GM18909 (cell line): ENCODE results near the gene MMEL1.
A peak's percentile ranks its signal among the peaks of the same experiment; 100 is the strongest.
"Not testable (repeated sequence)": the region's sequence is repeated elsewhere in the genome, so short reads cannot be mapped to it uniquely, and the experiment has no call there.

Source experiments
- ATAC-seq: cut with Tn5 transposase; IDR thresholded peaks from one replicate; pipeline ENCODE4 v1.9.1; 2021; ENCODE audit warnings: mild to moderate bottlenecking; ENCODE audit not compliant: unreplicated experiment, poor library complexity

MMEL1 gene

DNA sequence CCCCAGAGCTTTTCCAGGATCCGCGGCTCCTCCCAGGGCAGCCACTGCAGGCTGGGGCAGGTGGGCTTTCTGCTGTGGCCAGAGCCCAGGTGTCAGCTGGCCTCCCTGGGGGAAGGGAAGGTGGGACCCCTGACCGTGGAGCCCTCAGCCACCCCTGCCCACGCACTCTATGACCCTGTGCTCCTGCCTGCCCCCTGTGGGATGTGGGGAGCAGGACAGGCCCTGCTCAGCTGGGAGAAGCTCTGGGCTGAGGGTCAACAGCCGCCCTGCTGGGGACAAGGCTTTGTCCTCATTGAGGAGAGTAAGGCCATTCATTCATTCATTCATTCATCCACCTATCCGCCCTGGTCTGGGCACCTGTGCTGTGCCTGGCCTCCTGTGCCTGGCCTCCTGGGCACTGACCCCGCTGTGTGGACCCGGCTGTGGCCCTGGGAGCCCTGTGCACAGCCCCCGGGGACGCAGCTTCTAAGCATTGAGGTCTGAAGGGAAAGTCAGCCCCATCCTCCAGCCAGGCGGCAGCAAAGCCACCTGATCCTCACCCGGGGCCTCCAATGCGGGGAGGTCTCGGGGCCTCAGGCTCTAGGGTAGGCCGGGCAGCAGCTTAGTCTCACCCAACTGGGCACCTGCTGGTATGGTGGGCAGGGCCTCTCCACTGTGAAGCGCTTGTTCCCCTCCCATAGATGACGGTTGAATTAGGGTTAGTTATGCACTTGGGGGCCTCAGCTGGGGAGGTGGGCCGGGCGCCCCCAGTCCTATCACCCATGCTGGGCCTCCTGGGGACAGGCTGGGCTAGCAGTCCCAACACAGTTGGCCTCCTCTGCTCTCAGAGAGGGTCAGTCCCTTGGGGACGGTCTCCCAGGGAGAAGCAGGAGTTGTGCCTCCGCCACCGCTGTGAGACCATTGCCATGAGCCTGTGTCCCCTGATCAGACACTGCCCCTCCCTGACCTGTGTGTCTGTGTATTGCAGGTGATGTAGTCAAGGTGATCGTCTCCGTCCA lies 70.6 kb downstream of the MMEL1 start:
- ATAC-seq = no peak

DNA sequence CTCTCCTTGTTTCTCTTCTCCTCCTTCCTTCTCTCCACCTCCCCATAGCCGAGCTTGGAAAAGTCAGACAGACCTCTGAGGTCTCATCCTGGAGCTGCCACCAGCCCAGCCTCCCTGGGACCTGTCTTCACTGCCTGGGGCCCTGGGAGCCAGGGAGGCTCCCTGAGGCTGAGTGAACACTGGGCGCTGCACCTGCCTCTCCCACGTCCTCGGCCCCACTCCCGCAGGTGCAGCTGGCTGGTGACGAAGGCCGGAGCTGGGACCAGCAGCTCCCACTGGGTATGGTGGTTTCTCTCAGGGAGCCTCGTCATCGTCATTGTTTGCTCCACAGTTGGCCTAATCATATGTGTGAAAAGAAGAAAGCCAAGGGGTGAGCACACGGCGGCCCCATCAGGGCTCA lies 71.4 kb downstream of the MMEL1 start:
- ATAC-seq = no peak

DNA sequence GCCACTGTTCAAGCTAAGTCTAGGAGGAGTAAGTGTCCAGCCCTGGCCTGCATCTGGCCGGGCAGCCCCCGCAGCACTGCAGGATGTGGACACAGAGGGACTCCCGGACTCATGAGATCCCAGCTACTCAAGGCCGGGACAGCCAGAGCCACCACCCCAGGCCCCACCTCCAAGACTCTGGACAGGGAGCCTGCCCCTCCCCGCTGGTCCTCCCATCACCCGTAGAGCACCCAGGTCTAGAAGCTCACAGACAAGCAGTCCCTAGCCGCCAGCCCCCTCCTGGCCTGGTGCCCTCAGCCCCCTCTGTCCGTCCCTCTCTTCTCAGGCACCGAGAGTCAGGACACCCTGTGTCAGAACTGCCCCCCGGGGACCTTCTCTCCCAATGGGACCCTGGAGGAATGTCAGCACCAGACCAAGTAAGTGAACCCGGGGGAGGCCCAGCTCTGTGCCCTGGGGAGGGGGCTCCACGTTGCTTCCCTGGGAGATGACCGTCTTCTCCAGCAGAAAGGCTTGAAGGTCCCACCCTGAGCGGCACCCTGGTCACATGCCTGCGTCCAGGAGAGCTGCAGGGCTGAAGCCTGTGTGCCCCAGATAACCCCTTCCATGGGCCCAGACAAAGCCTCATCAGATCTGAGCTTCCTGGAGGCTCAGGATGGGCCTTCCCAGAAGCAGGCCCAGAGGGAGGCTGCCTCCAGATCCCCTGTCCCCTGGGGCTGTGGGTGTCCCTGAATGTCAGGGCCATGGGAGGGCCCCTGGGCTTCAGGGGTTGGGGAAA lies 72.3 kb downstream of the MMEL1 start:
- ATAC-seq = no peak

DNA sequence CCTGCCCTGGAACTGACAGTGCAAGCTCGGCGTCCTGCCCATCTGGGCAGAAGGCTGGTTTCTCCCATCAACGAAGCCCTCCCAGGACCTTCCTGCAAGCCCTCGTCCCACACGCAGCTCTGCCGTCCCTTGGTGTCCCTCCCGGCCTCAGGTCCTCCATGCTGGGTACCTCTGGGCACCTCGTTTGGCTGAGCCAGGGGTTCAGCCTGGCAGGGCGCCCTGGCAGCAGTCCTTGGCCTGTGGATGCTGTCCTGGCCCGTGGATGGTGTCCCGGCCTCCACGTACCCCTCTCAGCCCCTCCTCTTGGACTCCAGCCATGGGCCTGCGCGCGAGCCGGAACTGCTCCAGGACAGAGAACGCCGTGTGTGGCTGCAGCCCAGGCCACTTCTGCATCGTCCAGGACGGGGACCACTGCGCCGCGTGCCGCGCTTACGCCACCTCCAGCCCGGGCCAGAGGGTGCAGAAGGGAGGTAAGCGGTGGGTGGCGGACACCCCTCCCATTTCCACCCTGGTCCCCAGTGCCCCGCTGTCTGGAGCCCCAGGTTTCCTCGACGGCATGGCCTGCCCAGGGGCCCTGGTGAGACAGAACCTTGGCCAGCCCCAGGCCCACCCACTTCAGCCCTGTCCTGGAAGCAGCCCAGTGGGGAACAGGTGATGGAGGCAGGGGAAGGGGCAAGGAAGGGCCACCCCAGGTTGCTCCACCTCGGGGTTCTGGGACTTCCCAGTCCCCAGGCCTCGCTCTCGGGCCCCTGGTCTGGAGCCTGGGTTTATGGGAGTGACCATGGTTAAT lies 73.1 kb downstream of the MMEL1 start:
- no peak for ATAC-seq

DNA sequence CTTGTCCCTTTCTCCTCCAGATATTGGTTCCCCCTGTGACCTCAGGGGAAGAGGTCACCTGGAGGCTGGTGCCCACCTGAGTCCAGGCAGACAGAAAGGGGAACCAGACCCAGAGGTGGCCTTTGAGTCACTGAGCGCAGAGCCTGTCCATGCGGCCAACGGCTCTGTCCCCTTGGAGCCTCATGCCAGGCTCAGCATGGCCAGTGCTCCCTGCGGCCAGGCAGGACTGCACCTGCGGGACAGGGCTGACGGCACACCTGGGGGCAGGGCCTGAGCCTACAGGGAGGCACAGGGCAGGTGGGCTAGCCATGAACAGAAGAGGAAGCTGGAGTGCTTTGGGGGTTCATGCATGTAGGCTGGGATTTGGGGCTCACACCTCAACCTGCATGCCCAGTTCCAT lies 74.0 kb downstream of the MMEL1 start:
- ATAC-seq = no peak

DNA sequence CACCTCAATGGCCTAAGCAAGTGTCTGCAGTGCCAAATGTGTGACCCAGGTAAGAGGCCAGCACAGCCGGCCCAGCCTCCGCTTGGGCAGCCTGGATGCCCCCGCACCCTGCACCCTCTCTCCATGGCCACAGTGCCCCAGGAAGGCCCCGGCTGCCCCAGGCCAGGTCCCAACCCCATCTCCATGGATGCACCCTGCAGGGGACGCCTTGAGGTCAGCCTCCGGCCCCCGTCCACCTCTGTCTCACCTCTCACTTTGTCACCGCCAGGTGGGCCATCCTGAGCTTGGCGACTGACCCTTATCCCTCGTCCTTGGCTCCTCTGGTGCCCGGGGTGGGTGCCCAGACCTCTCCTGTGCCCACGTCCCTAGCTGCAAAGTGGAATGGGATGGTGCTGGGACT lies 74.4 kb downstream of the MMEL1 start:
- ATAC-seq = no peak

DNA sequence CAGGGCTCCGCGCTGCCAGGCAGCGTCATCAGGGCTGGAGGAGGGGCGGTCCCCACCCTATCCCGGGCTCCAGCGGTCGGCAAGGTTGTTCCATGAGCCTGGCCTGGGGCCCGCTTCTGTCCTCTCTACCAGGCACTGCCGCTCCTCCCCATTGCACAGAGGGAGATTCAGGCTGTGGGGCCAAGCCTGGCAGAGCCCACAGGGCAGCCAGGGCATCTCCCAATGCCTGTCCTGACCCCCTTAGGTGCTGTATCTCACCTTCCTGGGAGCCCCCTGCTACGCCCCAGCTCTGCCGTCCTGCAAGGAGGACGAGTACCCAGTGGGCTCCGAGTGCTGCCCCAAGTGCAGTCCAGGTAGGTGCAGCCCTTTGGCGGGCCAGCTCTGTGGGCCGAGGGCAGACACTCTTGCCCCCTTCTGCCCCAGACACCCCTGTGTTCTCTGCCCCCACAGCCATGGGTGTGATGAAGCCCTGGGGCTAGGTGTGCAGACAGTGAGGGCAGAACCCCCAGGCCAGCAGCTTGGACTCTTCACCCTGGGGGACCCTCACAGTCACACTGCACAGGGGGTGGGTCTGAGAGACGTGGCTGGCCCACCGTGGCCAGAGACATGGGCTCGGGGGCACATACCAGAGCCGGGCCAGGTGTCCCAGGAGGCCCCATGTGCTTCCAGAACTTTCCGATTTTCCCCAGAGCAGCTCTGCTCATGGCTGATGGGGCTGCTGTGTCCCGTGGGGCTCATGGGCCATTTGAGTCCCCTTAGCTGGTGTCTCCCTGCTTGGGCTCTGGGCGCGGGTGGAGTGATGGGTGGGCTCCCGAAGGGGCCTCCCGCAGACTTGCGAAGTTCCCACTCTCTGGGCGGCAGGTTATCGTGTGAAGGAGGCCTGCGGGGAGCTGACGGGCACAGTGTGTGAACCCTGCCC lies 75.1 kb downstream of the MMEL1 start:
- ATAC-seq = no peak

DNA sequence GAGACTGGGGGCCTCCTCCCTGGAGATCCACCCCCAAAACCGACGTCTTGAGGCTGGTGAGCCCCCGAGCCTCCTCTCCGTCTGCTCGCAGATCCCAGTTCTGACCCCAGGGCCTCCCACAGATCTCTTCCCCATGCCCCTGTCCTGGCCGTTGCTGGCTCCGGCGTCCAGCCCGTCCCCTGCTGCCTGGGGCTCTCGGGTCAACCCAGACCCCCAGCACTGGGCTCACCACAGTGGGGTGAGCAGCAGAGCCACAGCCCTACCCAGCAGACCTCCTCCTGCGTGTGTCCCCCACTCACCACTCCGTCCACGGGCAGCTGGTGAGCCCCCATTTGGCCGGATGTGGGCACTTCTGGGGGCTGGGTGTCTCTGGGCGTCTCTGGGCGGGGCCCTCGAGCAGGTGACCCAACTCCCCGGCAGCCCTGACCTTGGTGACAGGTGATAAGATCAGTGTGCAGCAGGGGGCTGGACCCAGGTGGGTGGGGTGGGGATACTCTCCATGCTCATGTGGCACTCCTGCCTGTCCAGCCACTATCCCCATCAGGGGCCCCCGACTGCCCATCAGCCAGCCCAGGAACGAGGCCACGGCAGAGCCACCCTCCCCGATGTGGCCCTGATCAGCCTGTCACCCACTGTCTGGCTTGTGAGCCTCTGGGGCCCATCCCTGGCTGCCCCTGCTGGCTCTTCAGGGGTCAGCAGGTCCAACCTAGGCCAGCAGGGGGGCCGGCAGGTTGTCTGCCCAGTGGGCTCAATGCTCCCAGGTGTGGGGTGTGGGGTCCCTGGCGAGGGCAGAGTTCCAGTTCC lies 75.9 kb downstream of the MMEL1 start:
- peak; percentile 25 for ATAC-seq

DNA sequence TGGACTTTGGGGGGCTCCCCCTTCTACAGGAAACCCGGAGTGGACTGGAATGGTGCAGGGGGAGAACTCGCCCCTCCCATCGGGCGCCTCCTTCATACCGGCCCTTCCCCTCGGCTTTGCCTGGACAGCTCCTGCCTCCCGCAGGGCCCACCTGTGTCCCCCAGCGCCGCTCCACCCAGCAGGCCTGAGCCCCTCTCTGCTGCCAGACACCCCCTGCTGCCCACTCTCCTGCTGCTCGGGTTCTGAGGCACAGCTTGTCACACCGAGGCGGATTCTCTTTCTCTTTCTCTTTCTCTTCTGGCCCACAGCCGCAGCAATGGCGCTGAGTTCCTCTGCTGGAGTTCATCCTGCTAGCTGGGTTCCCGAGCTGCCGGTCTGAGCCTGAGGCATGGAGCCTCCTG lies 76.5 kb downstream of the MMEL1 start, which contains the start of gene TNFRSF14:
Gene TNFRSF14 (plus strand): TSS at position 95 of the 401 bp plus-strand sequence. CDS start 294 bp downstream, at position 389.
- ATAC-seq = peak; percentile 34

DNA sequence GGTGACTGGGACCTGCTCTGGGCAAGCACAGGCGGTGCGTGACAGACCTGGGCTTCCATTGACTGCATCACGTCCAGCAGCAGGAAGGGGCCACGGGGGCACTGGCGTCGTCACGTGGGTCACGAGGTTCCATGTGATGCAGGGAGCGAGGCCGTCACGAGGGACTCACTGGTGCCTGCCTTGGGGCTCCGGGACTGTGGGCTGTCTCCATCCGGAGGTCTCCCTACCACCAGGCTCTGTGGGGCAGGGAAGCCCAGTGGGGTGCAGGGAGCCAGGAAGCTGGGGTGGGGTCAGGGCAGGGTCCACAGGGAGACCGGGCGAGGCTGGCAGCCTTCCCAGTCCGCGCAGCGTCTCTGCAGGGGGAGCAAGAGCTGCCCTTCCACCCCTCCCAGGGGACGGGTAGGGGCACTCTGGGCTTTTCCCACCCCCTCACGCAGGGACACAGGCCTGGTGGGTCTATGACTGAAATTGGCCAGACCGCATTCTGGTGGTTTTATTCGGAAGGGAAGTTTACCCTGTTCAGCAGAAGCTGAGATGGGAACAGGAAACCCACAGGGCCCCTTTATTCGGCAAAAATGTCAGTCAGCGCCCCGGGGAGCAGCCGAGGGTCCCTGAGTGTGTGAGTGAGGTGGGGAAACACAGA lies 77.1 kb downstream of the MMEL1 start:
- ATAC-seq = peak; percentile 38

DNA sequence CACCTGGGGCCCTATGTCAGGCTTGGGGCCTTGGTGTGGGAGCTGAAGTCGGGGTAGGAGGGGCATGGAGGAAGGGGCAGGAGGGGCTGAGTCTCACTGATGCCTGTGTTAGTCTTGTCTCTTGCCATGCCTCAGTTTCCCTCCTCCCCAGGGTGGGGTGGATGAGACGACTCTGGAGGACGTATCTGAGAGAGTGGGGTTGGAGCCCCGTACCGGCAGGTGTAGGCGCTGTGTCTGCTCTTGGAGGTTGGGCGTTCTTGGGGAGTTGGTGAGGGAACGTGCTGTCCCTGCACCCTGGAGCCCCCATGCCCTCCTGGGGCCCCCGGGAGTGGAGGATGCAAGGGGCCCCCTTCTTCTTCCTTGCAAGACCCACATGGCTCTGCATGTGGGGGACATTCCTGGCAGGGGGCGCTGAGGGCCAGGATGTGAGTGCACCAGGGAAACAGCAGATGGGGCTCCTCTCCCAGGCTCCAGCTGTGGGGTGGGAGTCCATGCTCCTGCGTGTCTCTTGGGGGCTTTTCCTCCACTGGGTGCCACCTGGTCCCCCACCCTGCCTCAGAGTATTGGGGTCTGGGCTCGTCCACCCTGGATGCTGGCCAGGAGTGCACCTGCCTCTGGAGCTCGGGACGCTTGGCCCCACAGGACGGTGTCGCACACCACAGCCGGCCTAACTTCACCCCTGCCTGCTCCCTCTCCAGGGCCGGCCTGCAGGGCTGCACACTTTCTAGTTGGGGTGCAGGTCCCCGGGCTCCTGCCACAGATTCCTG lies 78.0 kb downstream of the MMEL1 start:
- ATAC-seq = no peak

DNA sequence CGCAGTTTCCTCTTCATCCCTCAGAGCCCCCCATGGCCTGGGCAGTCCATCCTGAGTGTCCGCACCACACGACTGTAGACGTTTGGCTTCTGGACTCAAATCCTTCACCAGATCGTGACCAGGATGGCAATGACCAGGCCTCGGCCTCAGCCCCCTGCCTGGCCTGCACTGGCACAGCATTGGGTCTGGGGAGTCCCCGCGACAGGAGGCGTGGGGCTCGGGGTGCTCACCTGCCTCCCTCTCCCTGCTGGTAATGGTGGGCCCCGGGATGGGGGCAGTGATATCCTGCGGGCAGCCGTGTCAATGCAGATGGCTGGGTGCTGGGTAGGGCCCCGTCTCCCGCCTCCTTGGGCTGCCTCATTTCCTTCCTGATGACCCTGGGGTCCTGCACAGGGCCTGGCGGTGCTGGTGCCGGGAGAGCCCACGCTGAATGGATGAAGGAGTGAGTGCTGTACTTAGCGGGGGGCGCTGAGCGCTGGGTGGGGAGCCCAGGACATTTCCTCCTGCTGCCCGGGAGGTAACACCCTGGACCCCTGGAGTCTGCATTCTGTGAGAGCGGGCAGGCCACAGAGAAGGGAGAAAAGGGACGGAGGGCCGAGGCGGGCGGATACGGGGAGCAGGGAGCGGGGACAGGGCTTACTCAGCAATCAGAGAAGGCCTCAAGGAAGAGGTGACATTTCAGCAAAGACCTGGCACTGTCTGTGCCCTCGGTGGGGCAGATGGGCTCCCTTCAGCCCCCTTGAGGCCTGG lies 78.8 kb downstream of the MMEL1 start:
- no peak for ATAC-seq

DNA sequence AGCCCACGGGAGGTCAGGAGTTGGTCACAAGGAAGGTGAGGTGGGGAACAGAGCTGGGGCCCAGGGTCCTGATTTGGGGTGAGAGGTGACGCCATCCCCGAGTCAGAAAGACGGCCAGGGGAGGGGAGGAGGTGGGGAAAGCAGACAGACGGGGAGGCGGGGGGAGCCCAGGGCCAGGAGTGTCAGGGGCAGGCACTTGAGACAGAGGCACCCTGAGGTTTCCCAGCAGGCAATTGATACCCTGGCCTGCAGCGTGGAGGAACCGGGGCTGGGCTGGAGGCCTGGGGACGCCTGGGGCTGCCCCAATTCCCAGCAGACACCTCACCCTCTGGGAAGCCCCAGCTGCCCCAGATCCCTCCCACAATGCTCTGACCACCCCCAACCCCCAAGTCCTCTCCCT lies 79.7 kb downstream of the MMEL1 start:
- ATAC-seq = not testable (repeated sequence)

DNA sequence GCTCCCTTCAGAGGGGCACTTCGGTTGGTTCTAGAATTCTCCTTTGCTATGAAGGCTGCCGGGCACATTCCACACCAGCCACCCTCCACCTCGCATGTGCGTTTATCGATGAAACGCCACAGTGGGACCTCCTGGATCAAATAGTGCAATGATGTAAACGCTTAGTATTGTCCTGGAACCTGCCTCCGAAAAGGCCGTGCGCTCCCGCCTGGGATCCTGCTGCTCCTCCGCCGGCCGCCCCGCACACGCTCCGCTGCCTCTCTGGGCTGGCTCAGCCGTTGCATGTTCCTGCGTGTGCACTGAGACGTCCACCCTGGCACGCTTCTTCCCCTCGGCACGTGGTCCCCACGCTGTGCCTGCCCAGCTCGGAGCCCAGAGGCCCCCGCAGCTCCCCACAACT lies 80.6 kb downstream of the MMEL1 start:
- ATAC-seq = no peak

DNA sequence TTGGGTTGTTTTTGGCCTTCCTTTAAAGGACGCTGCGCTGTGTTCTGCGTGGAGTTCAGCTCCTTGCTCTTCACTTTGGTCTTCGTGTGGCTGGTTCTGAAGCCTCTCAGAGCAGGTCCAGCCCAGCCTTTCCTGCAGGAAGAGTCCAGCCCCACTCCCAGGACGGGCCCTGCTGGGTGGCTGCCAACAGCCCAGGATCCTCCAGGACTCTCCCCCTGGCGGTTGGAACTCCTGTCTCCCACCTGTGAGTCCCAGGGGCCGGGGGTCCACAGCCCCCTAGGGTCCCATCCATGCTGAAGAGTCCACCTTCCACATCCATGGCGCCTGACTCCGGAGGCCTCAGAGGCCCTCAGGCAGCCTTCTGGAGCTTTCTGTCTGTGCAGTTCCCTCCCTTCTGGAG lies 81.3 kb downstream of the MMEL1 start:
- not testable (repeated sequence) for ATAC-seq

DNA sequence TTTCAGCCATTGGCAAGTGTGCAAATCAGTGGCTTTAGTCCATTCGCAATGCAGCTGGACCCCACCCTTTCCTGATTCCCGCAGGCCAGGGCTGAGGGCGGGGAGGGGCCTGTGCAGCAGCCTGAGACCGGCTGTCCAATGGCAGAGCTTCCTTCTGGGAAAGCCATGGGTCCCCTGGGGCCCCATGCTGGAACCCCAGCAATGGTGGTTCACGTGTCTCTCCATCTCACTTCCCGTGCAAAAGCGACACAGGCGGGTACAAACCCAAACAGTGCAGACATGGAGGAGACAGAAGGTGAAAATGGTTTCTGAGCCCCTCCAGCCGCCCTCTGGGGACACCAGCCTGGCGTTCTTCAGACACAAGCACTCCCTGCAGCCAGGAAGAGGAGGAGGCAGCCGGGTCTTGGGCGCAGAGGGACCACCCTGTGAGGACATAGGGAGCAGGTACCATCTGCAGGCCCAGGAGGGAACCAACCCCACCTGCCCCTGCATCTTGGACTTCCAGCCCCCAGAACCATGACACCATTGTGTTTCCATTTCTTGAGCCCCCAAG lies 82.4 kb downstream of the MMEL1 start:
- ATAC-seq = not testable (repeated sequence)
